Measurements from ENCODE around the gene MTREX.

MTREX gene

DNA sequence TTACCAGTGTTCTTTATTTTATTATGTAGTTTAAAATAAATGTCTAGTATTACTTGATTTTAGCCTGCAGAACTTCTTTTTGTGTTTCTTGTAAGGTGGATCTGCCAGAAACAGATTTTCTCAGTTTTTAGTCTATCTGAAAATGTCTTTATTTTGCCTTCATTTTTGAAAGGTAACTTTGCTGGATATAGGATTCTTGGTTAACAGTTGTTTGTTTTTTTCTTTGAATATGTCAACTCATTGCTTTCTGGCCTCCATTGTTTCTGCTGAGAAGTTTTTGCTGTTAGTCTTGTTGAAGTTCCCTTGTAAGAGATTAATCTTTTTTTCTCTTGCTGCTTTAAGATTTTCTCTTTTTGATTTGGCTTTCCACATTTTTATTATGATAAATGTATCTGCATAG, 75.5 kb downstream of the MTREX start:
- Histone ChIP-seq H3K36me3 (ENCODE audit: insufficient read depth, low read length) (peaks cover 28% of the 10 kb centered on the region), H3K4me3 (ENCODE audit: low read depth, low read length) (no peak overlapping the region), H2AFZ (ENCODE audit: low read length, unreplicated experiment) (no peak overlapping the region), H3K27me3 (ENCODE audit: insufficient read depth, low read length) (no peaks in the 10 kb centered on the region), H3K79me2 (ENCODE audit: control insufficient read depth, insufficient read depth, low read length, unreplicated experiment) (peaks cover 10% of the 10 kb centered on the region), H3K4me1 (ENCODE audit: control insufficient read depth, insufficient read depth, low read length, unreplicated experiment) (no peaks in the 10 kb centered on the region), H3K27ac (ENCODE audit: low read depth, low read length) (no peak overlapping the region)

DNA sequence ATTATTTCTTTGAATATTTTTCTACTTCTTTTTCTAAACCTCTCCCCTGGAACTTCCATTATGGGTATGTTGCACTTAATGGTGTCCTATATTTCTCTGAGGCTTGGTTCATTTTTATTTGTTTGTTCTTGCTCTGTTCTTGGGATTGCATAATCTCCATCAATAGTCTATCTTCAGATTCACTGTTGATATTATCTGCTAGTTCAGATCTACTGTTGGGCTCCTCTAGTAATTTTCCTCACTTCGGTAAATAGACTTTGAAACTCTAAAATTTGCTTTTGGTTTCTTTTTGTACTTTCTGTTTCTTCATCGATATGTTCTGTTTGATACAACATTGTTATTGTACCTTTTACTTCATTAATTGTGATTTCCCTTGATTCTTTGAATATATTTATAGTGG, 76.3 kb downstream of the MTREX start:
- peaks cover 29% of the 10 kb centered on the region for H3K36me3 ChIP-seq (ENCODE audit: insufficient read depth, low read length)
- H3K79me2 ChIP-seq (ENCODE audit: control insufficient read depth, insufficient read depth, low read length, unreplicated experiment) = peaks cover 10% of the 10 kb centered on the region
- H2AFZ ChIP-seq (ENCODE audit: low read length, unreplicated experiment) = no peak overlapping the region
- no peaks in the 10 kb centered on the region for H3K27me3 ChIP-seq (ENCODE audit: insufficient read depth, low read length)
- no peak overlapping the region for H3K4me3 ChIP-seq (ENCODE audit: low read depth, low read length)
- no peaks in the 10 kb centered on the region for H3K4me1 ChIP-seq (ENCODE audit: control insufficient read depth, insufficient read depth, low read length, unreplicated experiment)
- no peak overlapping the region for H3K27ac ChIP-seq (ENCODE audit: low read depth, low read length)

DNA sequence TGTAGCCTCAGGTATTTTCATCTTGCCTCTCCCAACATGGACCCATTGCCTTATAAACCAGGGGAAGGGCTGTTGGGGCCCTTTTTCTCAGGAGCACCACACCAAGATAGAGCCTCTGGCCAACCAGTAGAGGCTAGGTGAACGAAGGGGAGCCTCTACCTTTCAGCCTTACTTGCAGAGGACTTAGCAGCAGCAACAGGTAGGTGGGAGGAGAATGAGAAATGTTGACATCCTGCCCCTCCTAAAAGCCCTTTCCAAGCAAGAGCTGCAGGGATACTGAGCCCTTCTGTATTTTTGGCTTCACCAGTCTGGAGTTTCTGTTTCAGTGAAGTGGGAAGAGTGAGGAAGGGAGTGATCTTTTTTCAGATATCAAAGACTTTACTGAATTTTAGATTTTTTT, 77.4 kb downstream of the MTREX start:
- no peaks in the 10 kb centered on the region for H3K27me3 ChIP-seq (ENCODE audit: insufficient read depth, low read length)
- H3K36me3 ChIP-seq (ENCODE audit: insufficient read depth, low read length) = peaks cover 28% of the 10 kb centered on the region
- H3K4me3 ChIP-seq (ENCODE audit: low read depth, low read length) = no peak overlapping the region

DNA sequence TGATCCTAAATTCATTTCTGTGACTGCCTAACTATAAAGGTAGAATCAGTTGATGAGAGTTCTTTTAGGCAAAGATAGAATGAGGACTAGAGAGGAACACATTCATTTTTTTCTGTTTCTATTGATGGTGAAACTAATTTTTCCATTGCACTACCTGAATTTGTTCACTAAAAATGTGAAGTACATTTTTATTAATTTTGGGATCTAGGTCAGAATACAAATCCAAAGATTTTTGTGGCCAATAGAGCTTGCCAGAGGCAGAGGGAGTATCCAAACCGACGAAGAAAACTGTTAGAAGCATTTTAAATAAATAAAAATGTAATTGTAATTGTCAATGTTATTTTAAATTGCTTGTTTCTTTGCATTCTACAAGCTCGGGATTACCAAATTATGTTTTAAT, 78.1 kb downstream of the MTREX start:
- Histone ChIP-seq H3K79me2 (ENCODE audit: control insufficient read depth, insufficient read depth, low read length, unreplicated experiment) (peaks cover 10% of the 10 kb centered on the region), H3K4me1 (ENCODE audit: control insufficient read depth, insufficient read depth, low read length, unreplicated experiment) (no peaks in the 10 kb centered on the region), H3K27me3 (ENCODE audit: insufficient read depth, low read length) (no peaks in the 10 kb centered on the region), H3K27ac (ENCODE audit: low read depth, low read length) (no peak overlapping the region), H3K4me3 (ENCODE audit: low read depth, low read length) (no peak overlapping the region), H3K36me3 (ENCODE audit: insufficient read depth, low read length) (peaks cover 22% of the 10 kb centered on the region), H2AFZ (ENCODE audit: low read length, unreplicated experiment) (no peak overlapping the region)

More for the DNA sequence above, 77.4 kb downstream of the MTREX start:
- Histone ChIP-seq H2AFZ (ENCODE audit: low read length, unreplicated experiment) (no peak overlapping the region), H3K27ac (ENCODE audit: low read depth, low read length) (no peak overlapping the region), H3K4me1 (ENCODE audit: control insufficient read depth, insufficient read depth, low read length, unreplicated experiment) (no peaks in the 10 kb centered on the region), H3K79me2 (ENCODE audit: control insufficient read depth, insufficient read depth, low read length, unreplicated experiment) (peaks cover 10% of the 10 kb centered on the region)

DNA sequence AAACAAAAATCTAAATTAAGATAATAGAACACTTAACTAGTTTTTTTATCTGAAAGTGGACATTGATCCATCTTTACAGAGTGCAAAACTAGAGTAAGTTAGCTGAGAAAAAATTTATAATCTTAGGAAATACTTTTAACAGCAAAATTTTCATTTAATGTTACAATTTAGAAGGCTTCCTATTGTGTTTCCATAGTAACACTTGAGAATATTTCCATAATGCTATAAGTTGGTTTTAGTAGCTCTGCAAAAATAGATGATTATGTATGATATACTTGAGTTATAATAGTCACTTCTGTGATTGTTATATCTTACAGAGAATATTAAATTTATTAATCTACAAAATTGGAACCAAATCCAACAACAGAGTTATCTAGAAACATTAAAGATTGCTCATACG, 78.6 kb downstream of the MTREX start:
- Histone ChIP-seq H2AFZ (ENCODE audit: low read length, unreplicated experiment) (no peak overlapping the region), H3K4me1 (ENCODE audit: control insufficient read depth, insufficient read depth, low read length, unreplicated experiment) (no peaks in the 10 kb centered on the region), H3K27ac (ENCODE audit: low read depth, low read length) (no peak overlapping the region), H3K4me3 (ENCODE audit: low read depth, low read length) (no peak overlapping the region), H3K27me3 (ENCODE audit: insufficient read depth, low read length) (no peaks in the 10 kb centered on the region), H3K79me2 (ENCODE audit: control insufficient read depth, insufficient read depth, low read length, unreplicated experiment) (peaks cover 10% of the 10 kb centered on the region), H3K36me3 (ENCODE audit: insufficient read depth, low read length) (peaks cover 22% of the 10 kb centered on the region)

DNA sequence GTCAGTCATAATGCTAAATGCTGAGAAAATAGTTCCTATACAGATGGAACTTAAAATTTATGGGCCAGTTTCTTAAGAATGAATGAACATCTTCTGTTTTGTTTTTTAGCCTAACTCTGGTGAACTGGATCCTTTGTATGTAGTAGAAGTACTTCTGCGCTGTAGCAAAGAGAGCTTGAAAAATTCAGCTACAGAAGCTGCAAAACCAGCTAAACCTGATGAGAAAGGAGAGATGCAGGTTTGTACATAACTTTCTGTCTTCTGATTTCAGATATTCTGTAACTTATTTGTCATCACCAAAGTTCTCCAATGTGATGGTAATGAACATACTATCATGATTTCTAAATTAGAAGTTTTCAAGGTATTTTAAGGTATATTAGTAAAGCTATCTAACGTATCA, 80.1 kb downstream of the MTREX start:
- no peak overlapping the region for H2AFZ ChIP-seq (ENCODE audit: low read length, unreplicated experiment)
- H3K27me3 ChIP-seq (ENCODE audit: insufficient read depth, low read length) = no peaks in the 10 kb centered on the region

DNA sequence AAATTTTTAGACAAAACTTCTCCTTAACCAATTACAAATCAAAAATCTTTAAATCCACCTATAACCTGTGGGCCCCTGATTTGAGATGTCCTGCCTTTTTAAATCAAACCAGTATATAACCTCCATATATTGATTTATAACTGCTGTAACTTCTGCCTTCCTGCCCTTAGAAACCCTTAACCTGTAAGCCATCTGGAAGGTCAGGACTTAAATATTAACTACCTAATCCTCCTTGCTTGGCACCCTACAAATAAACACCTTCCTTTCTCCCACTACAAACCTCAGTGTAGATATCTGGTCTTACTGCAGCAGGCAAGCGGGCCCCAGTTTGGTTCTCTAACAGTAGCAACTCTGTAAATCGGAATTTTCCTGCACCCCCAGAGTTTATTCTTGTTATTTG, 83.9 kb downstream of the MTREX start:
- Histone ChIP-seq H2AFZ (ENCODE audit: low read length, unreplicated experiment) (no peak overlapping the region), H3K79me2 (ENCODE audit: control insufficient read depth, insufficient read depth, low read length, unreplicated experiment) (no peaks in the 10 kb centered on the region), H3K4me1 (ENCODE audit: control insufficient read depth, insufficient read depth, low read length, unreplicated experiment) (no peaks in the 10 kb centered on the region), H3K27me3 (ENCODE audit: insufficient read depth, low read length) (no peaks in the 10 kb centered on the region), H3K36me3 (ENCODE audit: insufficient read depth, low read length) (peaks cover 27% of the 10 kb centered on the region), H3K27ac (ENCODE audit: low read depth, low read length) (no peak overlapping the region), H3K4me3 (ENCODE audit: low read depth, low read length) (no peak overlapping the region)

More for the DNA sequence above, 80.1 kb downstream of the MTREX start:
- Histone ChIP-seq H3K27ac (ENCODE audit: low read depth, low read length) (no peak overlapping the region), H3K4me3 (ENCODE audit: low read depth, low read length) (no peak overlapping the region), H3K36me3 (ENCODE audit: insufficient read depth, low read length) (peaks cover 33% of the 10 kb centered on the region), H3K79me2 (ENCODE audit: control insufficient read depth, insufficient read depth, low read length, unreplicated experiment) (peaks cover 7% of the 10 kb centered on the region), H3K4me1 (ENCODE audit: control insufficient read depth, insufficient read depth, low read length, unreplicated experiment) (no peaks in the 10 kb centered on the region)

DNA sequence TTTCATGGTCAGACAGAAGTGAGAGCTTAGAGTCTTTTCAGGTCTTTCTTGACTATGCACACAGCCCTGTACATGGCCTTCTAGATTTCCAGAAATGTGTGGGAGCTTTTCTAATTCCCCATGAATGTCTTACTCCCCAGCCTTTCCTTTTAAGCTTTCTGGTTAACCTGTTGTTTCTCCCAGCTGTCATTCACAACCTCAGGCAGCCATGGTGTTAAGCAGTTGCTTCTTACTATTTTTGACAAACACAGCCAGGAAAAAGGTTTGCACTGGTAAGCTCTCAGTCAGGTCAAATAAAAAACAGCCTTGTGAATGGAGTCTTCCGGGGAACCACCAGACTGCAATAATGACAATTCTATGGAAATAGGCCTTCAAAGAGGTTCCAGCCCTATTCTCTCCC, 84.9 kb downstream of the MTREX start:
- Histone ChIP-seq H3K4me1 (ENCODE audit: control insufficient read depth, insufficient read depth, low read length, unreplicated experiment) (no peaks in the 10 kb centered on the region), H3K27ac (ENCODE audit: low read depth, low read length) (no peak overlapping the region), H2AFZ (ENCODE audit: low read length, unreplicated experiment) (no peak overlapping the region), H3K36me3 (ENCODE audit: insufficient read depth, low read length) (peaks cover 26% of the 10 kb centered on the region), H3K4me3 (ENCODE audit: low read depth, low read length) (no peak overlapping the region), H3K79me2 (ENCODE audit: control insufficient read depth, insufficient read depth, low read length, unreplicated experiment) (no peaks in the 10 kb centered on the region), H3K27me3 (ENCODE audit: insufficient read depth, low read length) (no peaks in the 10 kb centered on the region)

DNA sequence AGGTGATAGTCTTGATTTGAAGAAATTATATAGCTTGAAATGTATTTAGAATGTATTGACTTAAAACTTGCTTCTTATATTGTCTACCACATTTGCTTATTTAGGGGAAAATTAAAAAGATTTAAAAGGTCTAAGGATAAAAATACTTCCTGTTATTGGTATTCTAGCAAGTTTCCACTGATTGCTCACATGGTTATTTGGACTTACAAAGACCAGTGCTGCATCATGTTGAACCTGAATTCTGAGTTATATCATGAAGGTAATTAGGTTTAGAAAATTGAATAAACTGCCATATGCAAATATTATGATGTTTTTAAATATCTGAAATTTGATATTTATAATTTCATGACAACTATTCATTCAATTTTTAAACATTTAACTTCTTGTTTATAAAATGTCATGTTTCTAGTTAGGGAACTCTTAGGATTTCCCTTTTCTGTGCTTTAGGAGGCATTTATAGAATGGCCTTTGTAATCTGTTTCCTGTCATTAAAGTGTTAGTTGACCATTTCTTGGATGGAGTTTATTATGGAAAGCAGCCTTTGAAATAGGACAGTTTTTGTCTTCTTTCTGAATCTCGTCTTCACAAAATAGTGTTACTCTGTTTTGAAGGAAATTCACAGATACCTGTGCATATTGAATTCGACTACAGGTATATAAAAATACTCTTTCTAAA, 85.8 kb downstream of the MTREX start:
- no peak overlapping the region for H3K4me3 ChIP-seq (ENCODE audit: low read depth, low read length)
- H3K27ac ChIP-seq (ENCODE audit: low read depth, low read length) = no peak overlapping the region
- no peak overlapping the region for H2AFZ ChIP-seq (ENCODE audit: low read length, unreplicated experiment)
- H3K4me1 ChIP-seq (ENCODE audit: control insufficient read depth, insufficient read depth, low read length, unreplicated experiment) = no peaks in the 10 kb centered on the region
- H3K36me3 ChIP-seq (ENCODE audit: insufficient read depth, low read length) = peaks cover 20% of the 10 kb centered on the region
- H3K27me3 ChIP-seq (ENCODE audit: insufficient read depth, low read length) = no peaks in the 10 kb centered on the region
- no peaks in the 10 kb centered on the region for H3K79me2 ChIP-seq (ENCODE audit: control insufficient read depth, insufficient read depth, low read length, unreplicated experiment)

DNA sequence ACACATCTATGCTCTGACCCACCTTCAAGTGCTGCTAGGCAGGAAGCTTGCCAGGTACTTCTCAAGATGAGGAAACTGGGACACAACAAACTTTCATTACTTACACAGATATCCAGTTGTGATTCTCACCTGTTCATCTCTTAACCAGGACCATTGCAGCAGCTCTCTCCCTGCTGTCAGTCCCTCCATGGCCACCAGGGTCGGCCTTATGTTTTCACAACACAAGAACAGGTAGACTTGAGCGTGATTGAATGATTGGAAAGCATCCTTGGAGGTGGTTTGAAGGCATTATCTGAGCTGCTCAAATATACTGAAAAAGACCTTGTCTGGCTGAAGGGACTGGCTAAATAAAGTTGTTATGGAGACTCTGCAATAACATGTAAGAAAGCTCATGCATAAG, 94.4 kb downstream of the MTREX start:
- no peak overlapping the region for H3K4me3 ChIP-seq (ENCODE audit: low read depth, low read length)
- H2AFZ ChIP-seq (ENCODE audit: low read length, unreplicated experiment) = no peak overlapping the region
- H3K27ac ChIP-seq (ENCODE audit: low read depth, low read length) = no peak overlapping the region
- no peaks in the 10 kb centered on the region for H3K4me1 ChIP-seq (ENCODE audit: control insufficient read depth, insufficient read depth, low read length, unreplicated experiment)
- H3K27me3 ChIP-seq (ENCODE audit: insufficient read depth, low read length) = no peaks in the 10 kb centered on the region
- H3K79me2 ChIP-seq (ENCODE audit: control insufficient read depth, insufficient read depth, low read length, unreplicated experiment) = no peaks in the 10 kb centered on the region
- peaks cover 16% of the 10 kb centered on the region for H3K36me3 ChIP-seq (ENCODE audit: insufficient read depth, low read length)

DNA sequence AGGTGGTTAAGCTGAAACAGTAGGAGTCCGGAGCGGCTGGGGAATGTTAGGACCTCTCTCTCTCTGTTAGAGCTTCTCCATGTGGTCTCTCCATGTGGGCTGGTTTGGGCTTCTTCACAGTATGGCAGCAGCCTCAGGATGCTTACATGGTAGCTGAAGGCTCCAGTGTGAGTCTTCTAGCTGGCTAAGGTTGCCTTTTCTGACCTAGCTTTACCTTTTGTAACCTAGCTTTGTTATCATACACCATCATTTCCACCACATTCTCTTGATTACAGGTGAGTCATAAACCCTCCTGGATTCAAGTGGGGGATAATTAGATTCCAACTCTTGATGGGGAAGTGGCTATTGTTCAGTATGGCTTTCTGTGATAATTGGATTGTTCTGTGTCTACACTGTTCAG, 98.5 kb downstream of the MTREX start:
- no peak overlapping the region for H3K4me3 ChIP-seq (ENCODE audit: low read depth, low read length)
- H3K27me3 ChIP-seq (ENCODE audit: insufficient read depth, low read length) = no peaks in the 10 kb centered on the region
- no peak overlapping the region for H2AFZ ChIP-seq (ENCODE audit: low read length, unreplicated experiment)
- H3K27ac ChIP-seq (ENCODE audit: low read depth, low read length) = no peak overlapping the region
- H3K36me3 ChIP-seq (ENCODE audit: insufficient read depth, low read length) = peaks cover 12% of the 10 kb centered on the region
- peaks cover 6% of the 10 kb centered on the region for H3K4me1 ChIP-seq (ENCODE audit: control insufficient read depth, insufficient read depth, low read length, unreplicated experiment)
- H3K79me2 ChIP-seq (ENCODE audit: control insufficient read depth, insufficient read depth, low read length, unreplicated experiment) = no peaks in the 10 kb centered on the region
